Trophoblast cell (in vitro differentiated cells and primary cell): Measurements from ENCODE around the gene CADPS2.

Experiments used
- DNase-seq, 2 donors: peaks; one replicate each; pipeline ENCODE4 v3.0.0-alpha.2; 2016
- H2AFZ ChIP-seq: 2 replicates; pipeline ENCODE4 v1.6.1; 2013; ENCODE audit warnings: low read length, moderate library complexity, mild to moderate bottlenecking; ENCODE audit not compliant: insufficient read depth, poor library complexity
- H2AK5ac ChIP-seq: 2 replicates; pipeline ENCODE4 v1.6.1; 2013; ENCODE audit warnings: mild to moderate bottlenecking, low read length
- H2BK120ac ChIP-seq: 2 replicates; pipeline ENCODE4 v1.6.1; 2013; ENCODE audit warnings: low read length, mild to moderate bottlenecking, moderate library complexity; ENCODE audit not compliant: insufficient read depth, poor library complexity
- H2BK12ac ChIP-seq: 2 replicates; pipeline ENCODE4 v1.6.1; 2013; ENCODE audit warnings: mild to moderate bottlenecking, low read length, moderate library complexity
- H2BK5ac ChIP-seq: 2 replicates; pipeline ENCODE4 v1.6.1; 2013; ENCODE audit warnings: low read length, low read depth, moderate library complexity, mild to moderate bottlenecking; ENCODE audit not compliant: poor library complexity
- H3K14ac ChIP-seq: 2 replicates; pipeline ENCODE4 v1.6.1; 2013; ENCODE audit warnings: mild to moderate bottlenecking, low read length
- H3K18ac ChIP-seq: 2 replicates; pipeline ENCODE4 v1.6.1; 2013; ENCODE audit warnings: mild to moderate bottlenecking, low read length
- H3K23ac ChIP-seq: 2 replicates; pipeline ENCODE4 v1.6.1; 2013; ENCODE audit warnings: low read length
- H3K27ac ChIP-seq: 2 replicates; pipeline ENCODE4 v1.5.1; 2013; ENCODE audit warnings: low read depth, mild to moderate bottlenecking, inconsistent platforms, low read length, moderate library complexity
- H3K27me3 ChIP-seq: 2 replicates; pipeline ENCODE4 v1.6.1; 2013; ENCODE audit warnings: inconsistent platforms, mild to moderate bottlenecking, low read length, moderate library complexity; ENCODE audit not compliant: insufficient read depth
- H3K36me3 ChIP-seq, 2 experiments: 1 replicate in 1 of 2; 2 replicates in 1 of 2; pipeline ENCODE4 v1.6.1; 2013; ENCODE audit warnings: low read length in 2 of 2, mild to moderate bottlenecking in 2 of 2, moderate library complexity in 1 of 2; ENCODE audit not compliant: insufficient read depth in 2 of 2, control insufficient read depth in 1 of 2
- H3K4ac ChIP-seq: 2 replicates; pipeline ENCODE4 v1.6.1; 2013; ENCODE audit warnings: low read depth, mild to moderate bottlenecking, low read length, moderate library complexity
- H3K4me1 ChIP-seq, 2 experiments: 1 replicate in 1 of 2; 2 replicates in 1 of 2; pipeline ENCODE4 v1.6.1; 2013; ENCODE audit warnings: low read length in 2 of 2, mild to moderate bottlenecking in 2 of 2, moderate library complexity in 1 of 2; ENCODE audit not compliant: insufficient read depth in 2 of 2, control insufficient read depth in 1 of 2
- H3K4me2 ChIP-seq: 2 replicates; pipeline ENCODE4 v1.6.1; 2013; ENCODE audit warnings: inconsistent platforms, mild to moderate bottlenecking, low read length, moderate library complexity
- H3K4me3 ChIP-seq: 2 replicates; pipeline ENCODE4 v1.5.1; 2013; ENCODE audit warnings: mild to moderate bottlenecking, low read depth, low read length, inconsistent platforms
- H3K79me1 ChIP-seq: one replicate; pipeline ENCODE4 v1.6.1; 2013; ENCODE audit warnings: low read length
- H3K79me2 ChIP-seq: 2 replicates; pipeline ENCODE4 v1.6.1; 2013; ENCODE audit warnings: low read length, mild to moderate bottlenecking; ENCODE audit not compliant: control insufficient read depth, insufficient read depth, poor library complexity
- H3K9ac ChIP-seq: 2 replicates; pipeline ENCODE4 v1.6.1; 2013; ENCODE audit warnings: mild to moderate bottlenecking, low read length
- H3K9me3 ChIP-seq: 2 replicates; pipeline ENCODE4 v1.6.1; 2013; ENCODE audit warnings: low read depth, mild to moderate bottlenecking, control low read depth, inconsistent platforms, low read length; ENCODE audit not compliant: insufficient read depth
- H4K12ac ChIP-seq: 2 replicates; pipeline ENCODE4 v1.6.1; 2013; ENCODE audit warnings: low read depth, mild to moderate bottlenecking, low read length, moderate library complexity
- H4K8ac ChIP-seq: 2 replicates; pipeline ENCODE4 v1.6.1; 2013; ENCODE audit warnings: low read depth, mild to moderate bottlenecking, low read length, moderate library complexity
- H4K91ac ChIP-seq: one replicate; pipeline ENCODE4 v1.6.1; 2013; ENCODE audit warnings: low read depth, mild to moderate bottlenecking, low read length, moderate library complexity
- WGBS: extraction: QIAGEN DNeasy Blood & Tissue Kit; methylation state at CpG from one replicate; pipeline ENCODE4 v1.1.7; 2013; ENCODE audit warnings: missing lambda C conversion rate; ENCODE audit not compliant: insufficient read length, insufficient coverage; ENCODE audit errors: extremely low coverage; 5-methylcytosine and 5-hydroxymethylcytosine counted together

CADPS2 gene

DNA sequence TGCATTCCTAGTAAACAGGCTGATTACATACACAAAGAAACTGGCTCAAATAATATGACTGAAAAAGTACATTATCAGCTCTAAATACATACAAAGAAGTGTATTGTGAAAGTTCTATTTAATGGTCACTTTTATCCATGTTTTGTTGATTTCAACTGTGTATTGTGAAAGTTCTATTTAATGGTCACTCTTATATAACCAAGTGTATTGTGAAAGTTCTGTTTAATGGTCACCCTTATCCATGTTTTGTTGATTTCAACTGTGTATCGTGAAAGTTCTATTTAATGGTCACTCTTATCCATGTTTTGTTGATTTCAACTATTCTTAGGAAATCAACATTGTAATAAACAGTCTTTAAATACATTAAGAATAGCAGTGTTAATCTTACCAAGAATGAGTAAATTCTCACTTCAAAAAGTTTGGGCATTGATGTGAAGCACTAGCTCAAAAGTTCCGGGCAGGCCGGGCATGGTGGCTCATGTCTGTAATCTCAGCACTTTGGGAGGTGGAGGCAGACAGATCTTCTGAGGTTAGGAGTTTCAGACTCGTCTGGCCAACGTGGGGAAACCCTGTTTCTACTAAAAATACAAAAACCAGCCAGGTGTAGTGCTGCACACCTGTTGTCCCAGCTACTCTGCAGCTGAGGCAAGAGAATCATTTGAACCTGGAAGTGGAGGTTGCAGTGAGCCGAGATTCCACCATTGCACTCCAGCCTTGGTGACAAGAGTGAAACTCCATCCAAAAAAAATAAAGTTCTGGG is 546.9 kb downstream of the CADPS2 start:
- H2AFZ ChIP-seq = no peak overlapping the region
- WGBS = no CpG with 5 or more reads among the region's 6 CpGs

GRCh38 chr7:122337011-122337410 is 549.2 kb downstream of the CADPS2 start:
- H4K91ac ChIP-seq = no peak overlapping the region
- H3K23ac ChIP-seq = no peak overlapping the region
- no peaks in the 10 kb centered on the region for H3K79me2 ChIP-seq
- H3K4me1 ChIP-seq = no peaks in the 10 kb centered on the region
- H3K14ac ChIP-seq = no peak overlapping the region
- H4K8ac ChIP-seq = no peak overlapping the region
- H3K9me3 ChIP-seq = no peaks in the 10 kb centered on the region
- no peak overlapping the region for H2AFZ ChIP-seq
- no peak for DNase-seq
- H3K9ac ChIP-seq = no peak overlapping the region
- H3K4me3 ChIP-seq = no peak overlapping the region
- H3K27me3 ChIP-seq = no peaks in the 10 kb centered on the region
- no peak overlapping the region for H3K18ac ChIP-seq
- H3K27ac ChIP-seq = no peak overlapping the region
- H3K4ac ChIP-seq = no peak overlapping the region
- H4K12ac ChIP-seq = no peak overlapping the region
- H2BK120ac ChIP-seq = no peak overlapping the region
- no peaks in the 10 kb centered on the region for H3K79me1 ChIP-seq
- no peak overlapping the region for H2AK5ac ChIP-seq
- H3K36me3 ChIP-seq = no peaks in the 10 kb centered on the region
- no peak overlapping the region for H2BK5ac ChIP-seq
- no CpG with 5 or more reads among the region's 2 CpGs for WGBS
- H2BK12ac ChIP-seq = no peak overlapping the region
- H3K4me2 ChIP-seq = no peak overlapping the region

More for the DNA sequence above, 546.9 kb downstream of the CADPS2 start:
- Histone ChIP-seq H4K12ac (no peak overlapping the region), H3K9me3 (no peaks in the 10 kb centered on the region), H3K27me3 (no peaks in the 10 kb centered on the region), H2BK5ac (no peak overlapping the region), H4K91ac (no peak overlapping the region), H4K8ac (no peak overlapping the region), H3K79me1 (no peaks in the 10 kb centered on the region), H3K4me3 (no peak overlapping the region), H3K4me2 (no peak overlapping the region), H3K14ac (no peak overlapping the region), H3K4ac (no peak overlapping the region), H3K27ac (no peak overlapping the region), H3K79me2 (no peaks in the 10 kb centered on the region), H2BK12ac (no peak overlapping the region), H2AK5ac (no peak overlapping the region), H3K4me1 (no peaks in the 10 kb centered on the region), H3K23ac (no peak overlapping the region), H3K9ac (no peak overlapping the region), H3K18ac (no peak overlapping the region), H2BK120ac (no peak overlapping the region), H3K36me3 (no peaks in the 10 kb centered on the region)
- DNase-seq = no peak

- no peaks in the 10 kb centered on the region for H3K36me3 ChIP-seq
- no peak overlapping the region for H4K8ac ChIP-seq
- H3K18ac ChIP-seq = no peak overlapping the region
- H2BK120ac ChIP-seq = no peak overlapping the region
- no peak overlapping the region for H2AFZ ChIP-seq
- no peak overlapping the region for H3K4me3 ChIP-seq
- H3K14ac ChIP-seq = no peak overlapping the region
- no peaks in the 10 kb centered on the region for H3K79me2 ChIP-seq
- H3K23ac ChIP-seq = no peak overlapping the region
- H3K4ac ChIP-seq = no peak overlapping the region
- H3K79me1 ChIP-seq = no peaks in the 10 kb centered on the region
- no peak overlapping the region for H2BK5ac ChIP-seq
- H3K9me3 ChIP-seq = no peaks in the 10 kb centered on the region
- no peak for DNase-seq
- no peak overlapping the region for H2AK5ac ChIP-seq
- no peak overlapping the region for H2BK12ac ChIP-seq
- H3K4me1 ChIP-seq = no peaks in the 10 kb centered on the region
- no peak overlapping the region for H3K27ac ChIP-seq
- H4K12ac ChIP-seq = no peak overlapping the region
- no peak overlapping the region for H3K4me2 ChIP-seq
- H3K9ac ChIP-seq = no peak overlapping the region
- H4K91ac ChIP-seq = no peak overlapping the region
- WGBS = no CpG with 5 or more reads among the region's 8 CpGs
- no peaks in the 10 kb centered on the region for H3K27me3 ChIP-seq
These were observed 557.0 kb downstream of the CADPS2 start for GRCh38 chr7:122329145-122329802.

- no peak overlapping the region for H4K8ac ChIP-seq
- H3K4me1 ChIP-seq = no peaks in the 10 kb centered on the region
- no peak overlapping the region for H3K18ac ChIP-seq
- H3K27ac ChIP-seq = no peak overlapping the region
- H3K79me2 ChIP-seq = no peaks in the 10 kb centered on the region
- H3K4me3 ChIP-seq = no peak overlapping the region
- H3K36me3 ChIP-seq = no peaks in the 10 kb centered on the region
- H4K12ac ChIP-seq = no peak overlapping the region
- no peak overlapping the region for H3K9ac ChIP-seq
- H3K4me2 ChIP-seq = no peak overlapping the region
- H3K9me3 ChIP-seq = no peaks in the 10 kb centered on the region
- H3K23ac ChIP-seq = no peak overlapping the region
- H3K79me1 ChIP-seq = no peaks in the 10 kb centered on the region
- no CpG with 5 or more reads among the region's 3 CpGs for WGBS
- H2AK5ac ChIP-seq = no peak overlapping the region
- no peak overlapping the region for H2BK120ac ChIP-seq
- H3K27me3 ChIP-seq = no peaks in the 10 kb centered on the region
- DNase-seq = no peak
- H4K91ac ChIP-seq = no peak overlapping the region
- no peak overlapping the region for H2AFZ ChIP-seq
- no peak overlapping the region for H2BK12ac ChIP-seq
- no peak overlapping the region for H3K4ac ChIP-seq
- no peak overlapping the region for H3K14ac ChIP-seq
- no peak overlapping the region for H2BK5ac ChIP-seq
These were observed 558.3 kb downstream of the CADPS2 start for GRCh38 chr7:122327969-122328368.
